GM12878 (cell line): ENCODE data around the gene MSLN.

ENCODE experiments used
- EZH2 ChIP-seq: IDR thresholded peaks from 2 replicates; pipeline ENCODE4 v1.6.1; 2012; ENCODE audit warnings: low read depth, mild to moderate bottlenecking, control low read depth, inconsistent platforms, low read length, borderline replicate concordance; ENCODE audit not compliant: control insufficient read depth
- MYC ChIP-seq: IDR thresholded peaks from 2 replicates; pipeline ENCODE4 v1.6.1; 2011; ENCODE audit warnings: mild to moderate bottlenecking, low read length, moderate library complexity, inconsistent platforms; ENCODE audit not compliant: insufficient read depth, insufficient replicate concordance, insufficient read length, severe bottlenecking
- REST ChIP-seq: IDR thresholded peaks from 2 replicates; pipeline ENCODE4 v1.6.1; 2012; ENCODE audit warnings: mild to moderate bottlenecking, low read depth, low read length
- YY1 ChIP-seq: IDR thresholded peaks from 2 replicates; pipeline ENCODE4 v1.6.1; 2011; ENCODE audit warnings: low read depth, mild to moderate bottlenecking, low read length
- TF ChIP-seq, protein P1 (sequence below), 3 experiments: IDR thresholded peaks in 2 of 3; conservative IDR thresholded peaks in 1 of 3; 2 replicates each; pipeline ENCODE4 v1.5.1; 2011; ENCODE audit warnings: low read depth in 3 of 3, low read length in 3 of 3, mild to moderate bottlenecking in 3 of 3, control low read depth in 2 of 3, moderate library complexity in 2 of 3, inconsistent platforms in 1 of 3, mixed read lengths in 1 of 3; ENCODE audit not compliant: control insufficient read depth in 2 of 3, insufficient read depth in 1 of 3; ENCODE audit errors: extremely low read depth in 1 of 3
- TF ChIP-seq, protein P2 (sequence below): fragments of 450-650 bp; conservative IDR thresholded peaks from 2 replicates; pipeline ENCODE4 v1.6.1; 2017; ENCODE audit warnings: mild to moderate bottlenecking, moderate library complexity

- TF ChIP-seq, protein P1, sequence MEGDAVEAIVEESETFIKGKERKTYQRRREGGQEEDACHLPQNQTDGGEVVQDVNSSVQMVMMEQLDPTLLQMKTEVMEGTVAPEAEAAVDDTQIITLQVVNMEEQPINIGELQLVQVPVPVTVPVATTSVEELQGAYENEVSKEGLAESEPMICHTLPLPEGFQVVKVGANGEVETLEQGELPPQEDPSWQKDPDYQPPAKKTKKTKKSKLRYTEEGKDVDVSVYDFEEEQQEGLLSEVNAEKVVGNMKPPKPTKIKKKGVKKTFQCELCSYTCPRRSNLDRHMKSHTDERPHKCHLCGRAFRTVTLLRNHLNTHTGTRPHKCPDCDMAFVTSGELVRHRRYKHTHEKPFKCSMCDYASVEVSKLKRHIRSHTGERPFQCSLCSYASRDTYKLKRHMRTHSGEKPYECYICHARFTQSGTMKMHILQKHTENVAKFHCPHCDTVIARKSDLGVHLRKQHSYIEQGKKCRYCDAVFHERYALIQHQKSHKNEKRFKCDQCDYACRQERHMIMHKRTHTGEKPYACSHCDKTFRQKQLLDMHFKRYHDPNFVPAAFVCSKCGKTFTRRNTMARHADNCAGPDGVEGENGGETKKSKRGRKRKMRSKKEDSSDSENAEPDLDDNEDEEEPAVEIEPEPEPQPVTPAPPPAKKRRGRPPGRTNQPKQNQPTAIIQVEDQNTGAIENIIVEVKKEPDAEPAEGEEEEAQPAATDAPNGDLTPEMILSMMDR (IDR thresholded peaks at IDR 0.05 in 2 of 3, conservative IDR thresholded peaks at IDR 0.05 in 1 of 3; ENCODE audit: control insufficient read depth in 2 of 3, extremely low read depth in 1 of 3, insufficient read depth in 1 of 3, low read depth in 3 of 3, low read length in 3 of 3), result no peak
- TF ChIP-seq YY1 (no peak), MYC (no peak), REST (no peak), EZH2 (no peak)
- TF ChIP-seq, protein P2, sequence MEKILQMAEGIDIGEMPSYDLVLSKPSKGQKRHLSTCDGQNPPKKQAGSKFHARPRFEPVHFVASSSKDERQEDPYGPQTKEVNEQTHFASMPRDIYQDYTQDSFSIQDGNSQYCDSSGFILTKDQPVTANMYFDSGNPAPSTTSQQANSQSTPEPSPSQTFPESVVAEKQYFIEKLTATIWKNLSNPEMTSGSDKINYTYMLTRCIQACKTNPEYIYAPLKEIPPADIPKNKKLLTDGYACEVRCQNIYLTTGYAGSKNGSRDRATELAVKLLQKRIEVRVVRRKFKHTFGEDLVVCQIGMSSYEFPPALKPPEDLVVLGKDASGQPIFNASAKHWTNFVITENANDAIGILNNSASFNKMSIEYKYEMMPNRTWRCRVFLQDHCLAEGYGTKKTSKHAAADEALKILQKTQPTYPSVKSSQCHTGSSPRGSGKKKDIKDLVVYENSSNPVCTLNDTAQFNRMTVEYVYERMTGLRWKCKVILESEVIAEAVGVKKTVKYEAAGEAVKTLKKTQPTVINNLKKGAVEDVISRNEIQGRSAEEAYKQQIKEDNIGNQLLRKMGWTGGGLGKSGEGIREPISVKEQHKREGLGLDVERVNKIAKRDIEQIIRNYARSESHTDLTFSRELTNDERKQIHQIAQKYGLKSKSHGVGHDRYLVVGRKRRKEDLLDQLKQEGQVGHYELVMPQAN, result no peak
These were observed 43.9 kb downstream of the MSLN start for GRCh38 chr16:804193-805048.
